ENCODE measurements around the gene RBBP5. TPM values are rescaled to one million over a fixed set of nuclear protein-coding genes. Genes with fewer than 3 reads are reported as not detected.

The RBBP5 gene
- total RNA-seq, 1 experiment from 2014 or later = 19.0 TPM

- POLR2A ChIA-PET = no interaction called here
These were observed 61.0 kb downstream of the RBBP5 start for GRCh38 chr1:205060746-205061145.

GRCh38 chr1:205059660-205060059 lies 62.1 kb downstream of the RBBP5 start:
- POLR2A ChIA-PET = no interaction called here
- DNase-seq = no peak
- peaks cover 6% of the 10 kb centered on the region; the same call in 1 of the 2 replicates for H3K4me1 ChIP-seq
- H3K4me3 Mint-ChIP-seq (ENCODE audit: unreplicated experiment) = no peak overlapping the region
- H3K9me3 ChIP-seq = no peaks in the 10 kb centered on the region
- TF ChIP-seq CTCF (IDR thresholded peaks at IDR 0.05; ENCODE audit: insufficient read depth in 1 of 2, low read depth in 1 of 2, low read length in 1 of 2, severe bottlenecking in 1 of 2, unreplicated experiment in 1 of 2) = no peak
- H3K36me3 ChIP-seq (ENCODE audit: control insufficient read depth, insufficient read depth, low read length) = no peaks in the 10 kb centered on the region; the same call in 1 of the 2 replicates
- no peaks in the 10 kb centered on the region for H3K9me3 Mint-ChIP-seq (ENCODE audit: unreplicated experiment)
- H3K4me1 Mint-ChIP-seq (ENCODE audit: low read depth, unreplicated experiment) = no peaks in the 10 kb centered on the region
- no peak overlapping the region for H3K27ac Mint-ChIP-seq (ENCODE audit: unreplicated experiment)
- no peaks in the 10 kb centered on the region for H3K36me3 Mint-ChIP-seq (ENCODE audit: insufficient read depth, unreplicated experiment)
- CTCF ChIA-PET = interaction anchor here (3.6 kb wide), 1 partner anchor 71 kb away, joined by 191 read pairs; no protein-coding TSS in a partner anchor
- peaks cover 3% of the 10 kb centered on the region for H3K27me3 Mint-ChIP-seq (ENCODE audit: insufficient read depth, unreplicated experiment)
- no TSS peak for BruUV-seq (replicated peaks)
- no peaks in the 10 kb centered on the region for H3K27me3 ChIP-seq (replicated peaks; ENCODE audit: control insufficient read depth, insufficient read depth, low read length)
- intact Hi-C loops (cut with micrococcal nuclease; ENCODE audit: unreplicated experiment) = no loop called here
- no peak overlapping the region for H3K4me3 ChIP-seq (ENCODE audit: low read depth, low read length)

More at GRCh38 chr1:205060746-205061145, 61.0 kb downstream of the RBBP5 start:
- H3K4me3 Mint-ChIP-seq (ENCODE audit: unreplicated experiment) = no peak overlapping the region
- no peaks in the 10 kb centered on the region; the same call in 1 of the 2 replicates for H3K36me3 ChIP-seq (ENCODE audit: control insufficient read depth, insufficient read depth, low read length)
- H3K27me3 ChIP-seq (replicated peaks; ENCODE audit: control insufficient read depth, insufficient read depth, low read length) = no peaks in the 10 kb centered on the region
- peaks cover 6% of the 10 kb centered on the region; the same call in 1 of the 2 replicates for H3K4me1 ChIP-seq
- BruUV-seq (replicated peaks) = no TSS peak
- H3K4me3 ChIP-seq (ENCODE audit: low read depth, low read length) = no peak overlapping the region
- intact Hi-C loops (cut with micrococcal nuclease; ENCODE audit: unreplicated experiment) = loop anchor here (1.0 kb wide), 3 partner anchors 71 to 196 kb away; no protein-coding TSS in a partner anchor
- H3K36me3 Mint-ChIP-seq (ENCODE audit: insufficient read depth, unreplicated experiment) = no peaks in the 10 kb centered on the region
- no peak for TF ChIP-seq CTCF (IDR thresholded peaks at IDR 0.05; ENCODE audit: insufficient read depth in 1 of 2, low read depth in 1 of 2, low read length in 1 of 2, severe bottlenecking in 1 of 2, unreplicated experiment in 1 of 2)
- no peaks in the 10 kb centered on the region for H3K9me3 ChIP-seq
- DNase-seq = no peak
- no peaks in the 10 kb centered on the region for H3K9me3 Mint-ChIP-seq (ENCODE audit: unreplicated experiment)
- no peak overlapping the region for H3K27ac Mint-ChIP-seq (ENCODE audit: unreplicated experiment)
- CTCF ChIA-PET = interaction anchor here (1.1 to 3.6 kb wide), 9 partner anchors 11 to 195 kb away, joined by 4 to 191 read pairs (median 13); no protein-coding TSS in a partner anchor
- H3K27me3 Mint-ChIP-seq (ENCODE audit: insufficient read depth, unreplicated experiment) = peaks cover 2% of the 10 kb centered on the region
- H3K4me1 Mint-ChIP-seq (ENCODE audit: low read depth, unreplicated experiment) = no peaks in the 10 kb centered on the region

- ChIA-PET CTCF (interaction anchor here (3.6 kb wide), 1 partner anchor 71 kb away, joined by 191 read pairs; no protein-coding TSS in a partner anchor), POLR2A (no interaction called here)
- Mint-ChIP-seq H3K9me3 (ENCODE audit: unreplicated experiment) (no peaks in the 10 kb centered on the region), H3K4me1 (ENCODE audit: low read depth, unreplicated experiment) (no peaks in the 10 kb centered on the region), H3K27ac (ENCODE audit: unreplicated experiment) (no peak overlapping the region), H3K27me3 (ENCODE audit: insufficient read depth, unreplicated experiment) (peaks cover 3% of the 10 kb centered on the region), H3K36me3 (ENCODE audit: insufficient read depth, unreplicated experiment) (no peaks in the 10 kb centered on the region), H3K4me3 (ENCODE audit: unreplicated experiment) (no peak overlapping the region)
- no TSS peak for BruUV-seq (replicated peaks)
- H3K27me3 ChIP-seq (replicated peaks; ENCODE audit: control insufficient read depth, insufficient read depth, low read length) = no peaks in the 10 kb centered on the region
- no peaks in the 10 kb centered on the region; the same call in 1 of the 2 replicates for H3K36me3 ChIP-seq (ENCODE audit: control insufficient read depth, insufficient read depth, low read length)
- peaks cover 6% of the 10 kb centered on the region; the same call in 1 of the 2 replicates for H3K4me1 ChIP-seq
- no peaks in the 10 kb centered on the region for H3K9me3 ChIP-seq
- no peak for DNase-seq
- TF ChIP-seq CTCF (IDR thresholded peaks at IDR 0.05; ENCODE audit: insufficient read depth in 1 of 2, low read depth in 1 of 2, low read length in 1 of 2, severe bottlenecking in 1 of 2, unreplicated experiment in 1 of 2) = no peak
- no peak overlapping the region for H3K4me3 ChIP-seq (ENCODE audit: low read depth, low read length)
- intact Hi-C loops (cut with micrococcal nuclease; ENCODE audit: unreplicated experiment) = no loop called here
These were observed 62.9 kb downstream of the RBBP5 start for GRCh38 chr1:205058853-205059252.

Data from Caco-2 (cell line).